Fibroblast of peridontal ligament (primary cell): ENCODE data around the gene KIF6.

ENCODE experiments used
- DNase-seq: peaks from one replicate; pipeline ENCODE4 v3.0.0-alpha.2; 2010; ENCODE audit errors: extremely low read depth

KIF6 gene

GRCh38 chr6:39321761-39322160 is 403.4 kb downstream of the KIF6 start:
- DNase-seq, result no peak

GRCh38 chr6:39320363-39320984 is 404.7 kb downstream of the KIF6 start:
- no peak for DNase-seq

DNA sequence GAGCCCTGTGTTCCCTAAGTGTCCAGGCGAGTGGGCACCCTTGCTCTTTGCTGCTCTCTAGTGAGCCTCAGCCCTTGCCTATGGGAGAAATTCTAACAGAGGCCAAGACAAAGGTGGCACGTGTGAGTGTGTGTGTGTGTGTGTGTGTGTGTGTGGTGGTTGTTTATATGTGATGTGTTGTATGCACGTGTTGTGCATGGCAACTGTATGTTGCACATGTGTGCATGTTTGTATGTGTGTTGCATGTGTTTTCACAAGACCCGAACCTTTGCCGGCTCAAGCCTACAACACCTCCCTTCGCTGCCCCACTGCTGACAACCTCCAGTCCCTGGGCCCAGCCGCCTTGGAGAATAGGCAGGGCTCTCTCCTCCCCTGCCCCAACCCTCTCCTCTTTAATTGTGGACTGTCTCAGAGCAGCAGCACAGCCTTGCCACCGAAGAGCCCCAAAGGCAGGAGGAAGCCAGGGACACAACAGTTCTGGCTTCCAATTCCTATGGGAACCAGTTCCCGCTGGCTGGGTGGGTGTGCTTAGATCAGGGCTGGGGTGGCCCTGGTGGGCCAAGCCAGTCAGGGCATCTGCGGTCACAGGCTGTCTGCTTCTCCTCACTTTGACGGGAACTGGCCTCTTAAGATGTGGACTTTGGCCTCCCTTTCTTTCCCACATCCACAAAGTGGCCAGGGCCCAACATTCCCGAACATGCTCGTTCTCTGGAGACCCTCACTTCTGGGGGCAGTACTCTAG is 405.4 kb downstream of the KIF6 start:
- DNase-seq, result no peak

- DNase-seq, result no peak
These were observed 408.0 kb downstream of the KIF6 start for GRCh38 chr6:39317256-39317655.

DNA sequence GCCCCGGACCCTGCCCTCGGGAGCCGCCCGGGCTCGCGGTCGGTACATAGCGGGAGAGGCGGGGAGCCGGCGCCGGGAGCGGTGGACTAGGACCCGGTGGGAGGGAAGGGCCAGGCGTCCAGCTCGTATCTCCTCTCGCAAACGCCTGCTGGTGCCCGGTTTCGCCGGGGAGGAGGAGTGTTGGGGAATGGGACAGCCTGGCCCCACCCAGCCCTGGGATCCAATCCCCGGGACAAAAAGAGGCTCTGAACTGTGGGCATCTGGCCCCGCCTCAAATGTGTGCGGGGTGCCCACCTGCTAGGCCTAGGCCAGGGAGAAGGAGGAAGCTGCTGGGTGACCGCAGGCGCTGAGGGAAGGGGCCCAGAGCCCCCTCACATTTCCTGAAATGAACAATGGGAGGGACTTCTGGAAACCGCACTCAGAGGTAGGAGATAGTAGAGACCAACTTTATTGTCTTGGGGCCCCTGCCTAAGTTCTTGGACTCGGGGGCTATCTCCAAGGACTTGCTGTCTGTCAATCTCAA is 410.9 kb downstream of the KIF6 start, which contains the start of gene KCNK17:
Gene KCNK17, minus strand, starts transcription at position 147 of the 523 bp plus-strand sequence. Its CDS starts 99 bp downstream, at position 48.
- DNase-seq, result no peak

- DNase-seq, result no peak
These were observed 411.5 kb downstream of the KIF6 start for GRCh38 chr6:39313526-39314272.

DNA sequence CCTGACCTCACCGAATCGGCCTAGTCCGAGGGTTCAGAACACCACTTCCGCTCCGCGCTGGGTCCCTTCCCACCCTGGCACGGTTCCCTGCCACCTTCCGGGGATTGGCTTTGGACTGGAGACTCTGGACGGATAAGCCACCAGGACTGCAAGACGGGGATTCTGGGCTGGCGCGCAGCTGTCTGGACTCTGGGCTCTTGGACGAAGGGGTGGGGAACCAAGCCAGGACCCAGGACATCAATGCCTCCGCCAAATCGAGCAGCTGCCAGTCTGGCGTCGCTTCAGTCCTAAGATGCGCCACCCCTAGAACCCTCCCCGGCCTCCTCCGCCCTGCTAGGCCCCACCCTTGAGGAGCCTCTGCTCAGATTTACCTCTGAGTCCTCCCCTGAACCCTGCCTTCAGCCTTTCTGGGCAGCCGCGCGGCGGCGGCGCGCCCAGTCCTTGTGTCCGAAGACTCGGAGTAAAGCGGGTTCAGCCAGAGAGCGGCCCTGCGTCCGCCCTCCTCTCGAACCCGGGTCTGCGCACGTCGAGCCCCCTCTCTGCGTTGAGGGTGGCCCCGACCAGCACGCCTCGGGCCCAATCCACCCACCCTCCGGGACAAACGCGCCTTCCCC is 412.2 kb downstream of the KIF6 start:
- DNase-seq, result no peak

GRCh38 chr6:39310542-39310941 is 414.7 kb downstream of the KIF6 start:
- DNase-seq, result no peak

GRCh38 chr6:39309942-39310531 is 415.2 kb downstream of the KIF6 start:
- peak; percentile 63 for DNase-seq

GRCh38 chr6:39307462-39307861 is 417.7 kb downstream of the KIF6 start:
- no peak for DNase-seq

DNA sequence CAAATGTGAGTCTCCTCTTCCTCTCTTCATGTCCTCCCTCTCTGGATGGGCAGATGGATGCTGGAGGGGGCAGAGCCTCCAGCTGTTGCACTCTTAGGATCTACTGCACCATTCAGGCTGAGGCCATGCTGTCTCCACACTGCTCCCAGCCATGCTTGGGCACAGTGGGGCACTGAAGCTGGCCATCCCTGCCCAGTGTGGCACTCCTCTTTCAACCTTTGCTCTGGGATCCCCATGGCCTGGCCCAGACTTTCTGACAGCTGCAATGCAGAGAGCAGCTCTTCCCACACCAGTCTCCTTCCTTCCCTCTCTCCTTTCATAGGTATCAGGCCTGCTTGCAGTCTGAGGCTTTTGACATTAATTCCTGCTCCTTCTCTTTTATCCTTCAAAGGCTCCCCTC is 420.3 kb downstream of the KIF6 start:
- no peak for DNase-seq

GRCh38 chr6:39303425-39304153 is 421.6 kb downstream of the KIF6 start:
- DNase-seq, result no peak

GRCh38 chr6:39302669-39303424 is 422.4 kb downstream of the KIF6 start:
- DNase-seq, result peak; percentile 52

GRCh38 chr6:39302011-39302410 is 423.2 kb downstream of the KIF6 start:
- DNase-seq, result no peak

DNA sequence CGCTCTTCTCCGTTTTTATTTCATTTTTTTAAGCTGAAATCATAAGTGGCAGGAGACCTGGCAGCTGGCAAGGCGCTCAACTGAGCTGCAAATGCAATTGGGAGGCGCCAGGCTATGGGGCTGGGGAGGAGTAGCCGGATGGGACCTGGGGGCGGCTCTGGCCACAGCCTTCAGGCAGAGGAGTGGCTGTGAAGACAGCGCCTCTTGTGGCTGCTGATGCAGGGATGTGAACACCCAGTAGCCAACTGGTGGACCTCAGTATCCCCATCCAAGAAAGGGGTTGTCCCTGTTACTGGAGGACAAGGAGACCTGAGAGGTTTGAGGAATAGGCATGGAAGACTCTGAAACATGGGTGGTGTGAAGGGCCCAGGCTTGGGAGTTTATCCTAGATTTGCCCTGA is 423.6 kb downstream of the KIF6 start:
- no peak for DNase-seq

DNA sequence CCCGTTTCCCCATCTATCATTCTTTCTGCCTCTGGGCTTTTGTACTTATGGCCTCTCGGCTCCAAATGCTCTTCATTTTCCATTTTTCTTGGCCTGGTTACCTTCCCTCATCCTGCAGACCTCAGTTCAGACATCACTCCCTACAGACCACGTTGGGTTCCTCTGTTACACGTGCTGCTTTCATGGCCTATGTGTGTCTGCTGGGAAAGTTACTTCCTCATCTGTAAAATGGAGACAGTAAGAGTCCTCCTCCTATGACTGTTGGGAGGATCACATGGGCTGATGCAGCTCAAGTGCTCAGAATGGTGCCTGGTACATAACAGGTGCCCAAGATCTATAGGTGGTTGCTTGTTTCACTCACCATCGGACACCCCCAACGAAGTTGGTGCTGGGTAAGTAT is 424.5 kb downstream of the KIF6 start:
- DNase-seq, result no peak

- DNase-seq, result no peak
These were observed 427.1 kb downstream of the KIF6 start for GRCh38 chr6:39298061-39298460.

DNA sequence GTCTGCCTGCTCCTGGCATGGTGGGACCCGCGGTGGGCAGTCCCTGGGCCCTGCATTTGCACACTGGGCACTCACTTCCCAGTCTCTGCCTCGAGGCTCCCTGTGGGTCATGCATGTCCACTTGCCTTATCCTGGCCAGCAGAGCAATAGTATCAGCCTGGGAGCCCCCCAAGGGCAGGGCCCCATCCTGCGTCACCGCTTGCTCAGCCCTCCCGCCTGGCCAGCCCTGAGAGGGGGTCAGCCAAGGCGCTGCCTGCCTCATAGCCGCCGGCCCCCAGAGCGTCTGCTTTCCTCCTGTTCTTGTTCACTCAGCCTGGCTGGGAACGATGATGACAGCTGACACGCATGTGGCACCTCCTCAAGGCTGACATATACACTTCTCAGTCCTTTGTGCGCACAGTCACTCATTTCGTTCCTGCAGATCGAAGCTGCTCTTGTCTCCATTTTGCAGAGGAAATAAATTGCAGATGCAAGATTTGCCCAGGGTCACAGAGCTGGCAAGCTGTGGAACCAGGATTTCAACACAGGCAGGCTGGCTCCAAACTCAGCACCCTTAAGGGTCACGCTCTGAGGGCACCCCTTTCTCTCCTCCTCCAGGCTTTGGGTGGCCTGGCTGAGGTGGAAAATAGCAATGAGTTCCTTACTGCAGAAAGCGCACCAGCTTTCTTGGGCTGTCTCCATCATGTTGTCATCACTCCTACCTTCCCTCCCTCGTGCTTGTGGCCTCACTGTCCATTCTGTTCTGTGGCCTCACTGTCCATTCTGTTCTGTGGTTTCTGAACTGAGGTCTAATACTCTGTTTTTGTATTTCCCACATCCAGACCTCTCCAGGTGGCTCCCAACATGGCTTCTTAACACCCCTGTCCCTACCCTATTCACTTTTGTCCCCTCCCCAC is 428.2 kb downstream of the KIF6 start:
- no peak for DNase-seq

DNA sequence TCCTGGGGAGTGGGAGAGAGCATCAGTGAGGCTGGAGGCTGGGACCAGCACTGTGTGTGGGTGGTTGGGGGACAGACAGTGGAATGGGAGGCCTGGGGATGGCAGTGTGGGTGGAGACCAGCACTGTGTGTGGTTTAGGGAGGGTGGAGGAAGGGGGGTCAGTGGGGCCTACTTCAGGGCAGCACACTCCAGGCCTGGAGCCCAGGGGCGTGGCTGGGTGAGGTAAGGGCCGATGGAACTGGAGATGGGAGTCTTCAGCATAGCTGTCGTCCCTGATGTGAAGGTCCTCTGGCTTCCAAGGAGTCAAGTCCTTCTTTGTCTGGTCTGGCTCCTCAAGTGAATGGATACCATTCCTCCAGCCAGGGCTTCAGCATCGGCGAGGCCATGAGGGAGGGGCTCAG is 429.6 kb downstream of the KIF6 start:
- no peak for DNase-seq
